ENCODE measurements around the gene ACER2. TPM values are rescaled to one million over a fixed set of nuclear protein-coding genes. Genes with fewer than 3 reads are reported as not detected.

The ACER2 gene
- total and polyA plus RNA-seq, 2 of the 8 experiments (the other 6 are each of a cell fraction or from before 2014, with no cell fraction given) = 7.4 to 8.8 TPM

DNA sequence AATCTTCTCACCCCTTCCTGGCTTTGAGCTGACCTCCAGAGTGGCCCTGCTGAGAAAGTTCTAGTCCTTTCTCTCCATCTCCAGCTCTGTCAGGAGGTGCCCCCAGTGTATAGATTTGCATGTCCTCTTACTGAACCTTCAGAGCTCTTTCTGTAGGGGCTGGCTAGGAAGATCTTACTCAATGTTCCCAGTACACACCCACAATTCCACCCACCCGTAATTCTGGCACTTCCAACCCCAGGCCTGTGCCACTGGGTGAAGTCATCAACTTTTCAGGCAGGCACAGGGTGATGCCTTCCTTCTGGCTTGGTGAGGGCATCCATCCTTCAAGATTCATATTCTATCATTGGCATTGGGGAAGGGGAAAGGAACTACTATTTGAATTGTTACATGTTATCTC lies 75.9 kb downstream of the ACER2 start:
- Histone ChIP-seq H2BK12ac (ENCODE audit: low read depth, low read length) (no peak overlapping the region), H3K18ac (ENCODE audit: extremely low read depth, low read length) (no peak overlapping the region), H3K56ac (replicated peaks; ENCODE audit: insufficient read length, low read depth, low read length) (no peak overlapping the region), H2AK5ac (ENCODE audit: low read depth, low read length) (no peak overlapping the region), H3K14ac (ENCODE audit: insufficient read length) (no peak overlapping the region), H3K79me1 (ENCODE audit: low read depth, low read length) (no peaks in the 10 kb centered on the region), H4K91ac (replicated peaks; ENCODE audit: insufficient read length, low read length) (no peak overlapping the region), H3K9ac (replicated peaks in 1 of 4; ENCODE audit: extremely low read depth in 1 of 4, low read depth in 3 of 4, low read length in 3 of 4) (no peak overlapping the region), H3K23me2 (ENCODE audit: low read depth, low read length) (no peaks in the 10 kb centered on the region), H3K36me3 (ENCODE audit: control insufficient read depth in 2 of 4, insufficient read depth in 4 of 4, low read length in 3 of 4) (no peaks in the 10 kb centered on the region), H4K8ac (ENCODE audit: extremely low read depth, insufficient read depth, low read length) (no peak overlapping the region), H4K20me1 (replicated peaks in 1 of 2; ENCODE audit: control insufficient read depth in 1 of 2, insufficient read depth in 2 of 2, low read length in 2 of 2) (no peaks in the 10 kb centered on the region), H2BK5ac (ENCODE audit: low read depth, low read length) (no peak overlapping the region), H3K27ac (ENCODE audit: low read depth, low read length) (no peak overlapping the region), H3K4ac (replicated peaks; ENCODE audit: insufficient read length, low read depth, low read length) (no peak overlapping the region), H3K23ac (ENCODE audit: insufficient read length) (no peak overlapping the region), H2BK120ac (replicated peaks; ENCODE audit: low read depth, low read length) (no peak overlapping the region), H3K79me2 (ENCODE audit: control insufficient read depth in 1 of 2, insufficient read depth in 2 of 2, low read length in 2 of 2) (no peaks in the 10 kb centered on the region), H3K4me2 (ENCODE audit: insufficient read depth in 1 of 2, low read depth in 2 of 2, low read length in 2 of 2) (no peak overlapping the region), H3K27me3 (replicated peaks in 1 of 4; ENCODE audit: control insufficient read depth in 3 of 4, extremely low read depth in 1 of 4, insufficient read depth in 3 of 4, low read length in 3 of 4) (no peaks in the 10 kb centered on the region), H2BK20ac (ENCODE audit: low read length) (no peak overlapping the region), H2BK15ac (ENCODE audit: low read length) (no peak overlapping the region), H4K5ac (ENCODE audit: insufficient read length, low read depth, low read length) (no peak overlapping the region), H3K4me1 (replicated peaks in 1 of 4; ENCODE audit: control insufficient read depth in 3 of 4, insufficient read depth in 4 of 4, low read length in 3 of 4) (no peaks in the 10 kb centered on the region), H3K9me3 (ENCODE audit: insufficient read depth in 2 of 2, low read depth in 1 of 2, low read length in 1 of 2) (no peaks in the 10 kb centered on the region), H2AFZ (ENCODE audit: low read length) (no peak overlapping the region), H3K4me3 (ENCODE audit: extremely low read depth in 1 of 4, insufficient read depth in 2 of 4, low read depth in 3 of 4, low read length in 4 of 4) (no peak overlapping the region)
- ChIA-PET POLR2A (ENCODE audit: partially characterized antibody) (interaction anchor here (0.9 kb wide), 1 partner anchor 19 kb away, joined by 3 read pairs; no protein-coding TSS in a partner anchor), CTCF (ENCODE audit: partially characterized antibody) (interaction anchor here (0.9 to 1.7 kb wide), 5 partner anchors 9 to 443 kb away, joined by 3 to 8 read pairs (median 5); no protein-coding TSS in a partner anchor)
- TF ChIP-seq CBX8 (IDR thresholded peaks at IDR 0.05; ENCODE audit: borderline replicate concordance, low read depth, low read length) = no peak
- no peak for TF ChIP-seq POLR2A (IDR thresholded peaks at IDR 0.05; ENCODE audit: control extremely low read depth in 1 of 2, low read depth in 2 of 2, low read length in 2 of 2)
- no peak for DNase-seq (ENCODE audit: low read depth in 1 of 2, low spot score in 2 of 2)
- FAIRE-seq = no peak
- WGBS, 2 experiments (ENCODE audit: extremely low coverage in 1 of 2, insufficient coverage in 1 of 2, insufficient read length in 1 of 2, insufficient replicate concordance in 2 of 2, low coverage in 1 of 2, low lambda C conversion rate in 2 of 2, missing lambda C conversion rate in 1 of 2) = 94% methylated on average over 1 of the region's 1 CpG; no CpG with 5 or more reads in 1 of the 2 experiments

Data from H1 (cell line).